Gastrocnemius medialis (tissue), 4 donors: ENCODE data around the gene AUTS2. TPM values are rescaled to one million over a fixed set of nuclear protein-coding genes. Genes with fewer than 3 reads are reported as not detected.

Experiments used
- ATAC-seq, 2 donors: fragments of 150-250 bp; one replicate each; pipeline ENCODE4 v1.9.1; 2016
- DNase-seq, 2 donors: peaks; one replicate each; pipeline ENCODE4 v3.0.0-alpha.2; 2019
- H3K27ac ChIP-seq, 4 donors: fragments of 200-600 bp; sonication (generic); 1 replicate in 1 of 4; 2 replicates in 3 of 4; pipeline ENCODE4 v1.5.1; 2016 to 2018; ENCODE audit warnings: mild to moderate bottlenecking in 2 of 4, moderate library complexity in 1 of 4
- H3K27me3 ChIP-seq, 3 donors: fragments of 200-600 bp; sonication (generic) in 2 of 3; 1 replicate in 1 of 3; 2 replicates in 2 of 3; pipeline versions ENCODE4 v1.5.1 to v1.6.0; 2016 to 2019; ENCODE audit warnings: mild to moderate bottlenecking in 1 of 3, moderate library complexity in 1 of 3
- H3K36me3 ChIP-seq, 2 donors: fragments of 200-600 bp; sonication (generic) in 1 of 2; one replicate each; pipeline ENCODE4 v1.5.1; 2017 to 2018
- H3K4me1 ChIP-seq, 2 donors: fragments of 200-600 bp; sonication (generic) in 1 of 2; one replicate each; pipeline ENCODE4 v1.5.1; 2016 to 2017; ENCODE audit warnings: mild to moderate bottlenecking in 2 of 2
- H3K4me3 ChIP-seq, 4 donors: fragments of 200-600 bp; sonication (generic) in 3 of 4; 1 replicate in 1 of 4; 2 replicates in 3 of 4; pipeline ENCODE4 v1.5.1; 2016 to 2019; ENCODE audit warnings: mild to moderate bottlenecking in 2 of 4
- H3K9me3 ChIP-seq, 3 donors: fragments of 200-600 bp; sonication (generic) in 2 of 3; 1 replicate in 1 of 3; 2 replicates in 2 of 3; pipeline ENCODE4 v1.5.1; 2016 to 2019
- CTCF ChIP-seq, 5 experiments: fragments of 450-650 bp in 3 of 5; fragments of 200-600 bp in 2 of 5; sonication (generic) in 2 of 5; IDR thresholded peaks in 4 of 5; conservative IDR thresholded peaks in 1 of 5; 1 replicate in 4 of 5; 2 replicates in 1 of 5; pipeline ENCODE4 v1.5.1; 2016 to 2019; ENCODE audit warnings: antibody characterized with exemption in 5 of 5, mild to moderate bottlenecking in 3 of 5, moderate library complexity in 3 of 5
- POLR2A ChIP-seq, 2 donors: fragments of 450-650 bp; IDR thresholded peaks; one replicate each; pipeline ENCODE4 v1.6.1; 2017; ENCODE audit warnings: antibody characterized with exemption in 2 of 2, mild to moderate bottlenecking in 2 of 2, moderate library complexity in 2 of 2
- in situ Hi-C, 4 donors: fragments of 200-750 bp; cut with MboI; loops; one replicate each; pipeline versions ENCODE4 v1.15.0 to v1.8.0; 2017; ENCODE audit warnings: low sequenced_read_pairs in 4 of 4
- intact Hi-C: fragments of 100-400 bp; cut with DNase I; formaldehyde crosslinking; loops from one replicate; pipeline ENCODE4 v1.15.1; 2023; ENCODE audit warnings: low total_unique reads
- total RNA-seq, 4 donors: library from RNA; depleted of rRNA; stranded (reverse); fragments of >200 nt; gene quantifications; one replicate each; pipeline versions ENCODE4 v1.1.0 to v1.2.3, GENCODE V29; 2016

The AUTS2 gene
- total RNA-seq, 4 donors from 2014 or later: 2.5 to 16.2 (median 8.5) TPM

- intact Hi-C loops (loop anchor here (5.0 to 10.0 kb wide), 4 partner anchors 113 to 653 kb away; no protein-coding TSS in a partner anchor), in situ Hi-C loops (loop anchor here in 1 of 4 donors (25.0 kb wide), 1 partner anchor 633 kb away; no protein-coding TSS in a partner anchor)
- H3K4me3 ChIP-seq: peak overlapping the region; percentile 70 to 95 (median 84)
- peak overlapping the region; percentile 80 to 93 (median 86) for H3K27ac ChIP-seq
- TF ChIP-seq POLR2A (IDR thresholded peaks at IDR 0.05): no peak
- no peak for TF ChIP-seq CTCF (IDR thresholded peaks at IDR 0.05 in 4 of 5, conservative IDR thresholded peaks at IDR 0.05 in 1 of 5)
- no peaks in the 10 kb centered on the region for H3K36me3 ChIP-seq
- ATAC-seq: peak in 1 of 2 donors; percentile 12
- H3K9me3 ChIP-seq: no peaks in the 10 kb centered on the region
- H3K27me3 ChIP-seq: no peaks in the 10 kb centered on the region
- DNase-seq: no peak
- peaks cover 12 to 50% of the 10 kb centered on the region in 2 donors for H3K4me1 ChIP-seq
Measured at GRCh38 chr7:70694971-70695794, 1096.9 kb downstream of the AUTS2 start.

GRCh38 chr7:70695795-70696083, 1097.5 kb downstream of the AUTS2 start:
- Histone ChIP-seq H3K27ac (peak overlapping the region in 3 of 4 donors; percentile 86 to 93 (median 86)), H3K27me3 (no peaks in the 10 kb centered on the region), H3K9me3 (no peaks in the 10 kb centered on the region), H3K36me3 (no peaks in the 10 kb centered on the region), H3K4me3 (peak overlapping the region; percentile 70 to 95 (median 84)), H3K4me1 (peaks cover 12 to 55% of the 10 kb centered on the region in 2 donors)
- DNase-seq: no peak
- in situ Hi-C loops: loop anchor here in 1 of 4 donors (25.0 kb wide), 1 partner anchor 633 kb away; no protein-coding TSS in a partner anchor
- intact Hi-C loops: loop anchor here (1.0 to 10.0 kb wide), 5 partner anchors 27 to 653 kb away; no protein-coding TSS in a partner anchor
- no peak for ATAC-seq
- no peak for TF ChIP-seq POLR2A (IDR thresholded peaks at IDR 0.05)
- TF ChIP-seq CTCF (IDR thresholded peaks at IDR 0.05 in 4 of 5, conservative IDR thresholded peaks at IDR 0.05 in 1 of 5): no peak

- intact Hi-C loops: loop anchor here (1.0 to 10.0 kb wide), 5 partner anchors 28 to 654 kb away; no protein-coding TSS in a partner anchor
- Histone ChIP-seq H3K27me3 (no peaks in the 10 kb centered on the region), H3K36me3 (no peaks in the 10 kb centered on the region), H3K4me1 (peaks cover 12 to 59% of the 10 kb centered on the region in 2 donors), H3K9me3 (no peaks in the 10 kb centered on the region), H3K27ac (peak overlapping the region in 3 of 4 donors; percentile 7 to 93 (median 86)), H3K4me3 (peak overlapping the region; percentile 70 to 95 (median 84))
- DNase-seq (no peak), ATAC-seq (no peak)
- TF ChIP-seq CTCF (IDR thresholded peaks at IDR 0.05 in 4 of 5, conservative IDR thresholded peaks at IDR 0.05 in 1 of 5) (no peak), POLR2A (IDR thresholded peaks at IDR 0.05) (no peak)
- in situ Hi-C loops: loop anchor here in 1 of 4 donors (25.0 kb wide), 1 partner anchor 634 kb away; no protein-coding TSS in a partner anchor
Measured at GRCh38 chr7:70696201-70696754, 1098.0 kb downstream of the AUTS2 start.

GRCh38 chr7:70698219-70698832, 1100.1 kb downstream of the AUTS2 start:
- H3K4me1 ChIP-seq: peaks cover 12 to 55% of the 10 kb centered on the region in 2 donors
- DNase-seq: peak in 1 of 2 donors; percentile 37
- in situ Hi-C loops: loop anchor here in 1 of 4 donors (25.0 kb wide), 1 partner anchor 636 kb away; no protein-coding TSS in a partner anchor

More at GRCh38 chr7:70698219-70698832, 1100.1 kb downstream of the AUTS2 start:
- H3K36me3 ChIP-seq: no peaks in the 10 kb centered on the region
- no peaks in the 10 kb centered on the region for H3K27me3 ChIP-seq
- H3K9me3 ChIP-seq: no peaks in the 10 kb centered on the region
- intact Hi-C loops: loop anchor here (5.0 to 10.0 kb wide), 4 partner anchors 116 to 656 kb away; no protein-coding TSS in a partner anchor
- no peak for TF ChIP-seq POLR2A (IDR thresholded peaks at IDR 0.05)
- peak; percentile 68 to 91 (median 86) for TF ChIP-seq CTCF (IDR thresholded peaks at IDR 0.05 in 4 of 5, conservative IDR thresholded peaks at IDR 0.05 in 1 of 5)
- H3K27ac ChIP-seq: peak overlapping the region in 2 of 4 donors; percentile 7 to 27
- no peak for ATAC-seq
- no peak overlapping the region for H3K4me3 ChIP-seq
